Thyroid gland (tissue), 4 donors: ENCODE measurements around the gene JAKMIP3.

Experiments used
- POLR2A ChIP-seq, 2 donors: fragments of 450-650 bp; IDR thresholded peaks; one replicate each; pipeline ENCODE4 v1.6.1; 2017; ENCODE audit warnings: antibody characterized with exemption in 2 of 2, mild to moderate bottlenecking in 2 of 2, moderate library complexity in 1 of 2
- TF ChIP-seq, protein P1 (sequence below), 6 experiments: fragments of 200-600 bp in 3 of 6; fragments of 450-650 bp in 3 of 6; sonication (generic) in 3 of 6; IDR thresholded peaks; one replicate each; pipeline ENCODE4 v1.5.1; 2016 to 2019; ENCODE audit warnings: antibody characterized with exemption in 6 of 6, mild to moderate bottlenecking in 2 of 6, inconsistent platforms in 1 of 6, moderate library complexity in 1 of 6

DNA sequence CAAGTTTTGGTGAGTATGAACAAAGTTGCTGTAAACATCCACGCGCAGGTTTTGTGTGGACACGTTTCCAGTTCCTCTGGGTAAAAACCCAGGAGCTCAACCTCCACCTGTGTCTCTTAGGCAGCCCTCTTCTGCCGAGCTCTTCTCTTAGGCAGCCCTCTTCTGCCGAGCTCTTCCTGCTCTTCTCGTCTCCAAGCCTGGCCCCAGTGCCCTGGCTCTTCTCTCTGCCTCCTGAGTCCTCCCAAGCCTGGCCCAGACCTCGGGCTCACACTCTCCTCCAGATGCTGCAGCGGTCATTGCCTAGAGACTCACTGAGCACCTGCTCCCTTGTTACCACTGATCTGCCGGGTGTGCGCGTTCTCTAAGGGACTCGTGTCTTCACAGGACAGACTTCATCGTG lies 45.3 kb upstream of the JAKMIP3 start:
- TF ChIP-seq, protein P1, sequence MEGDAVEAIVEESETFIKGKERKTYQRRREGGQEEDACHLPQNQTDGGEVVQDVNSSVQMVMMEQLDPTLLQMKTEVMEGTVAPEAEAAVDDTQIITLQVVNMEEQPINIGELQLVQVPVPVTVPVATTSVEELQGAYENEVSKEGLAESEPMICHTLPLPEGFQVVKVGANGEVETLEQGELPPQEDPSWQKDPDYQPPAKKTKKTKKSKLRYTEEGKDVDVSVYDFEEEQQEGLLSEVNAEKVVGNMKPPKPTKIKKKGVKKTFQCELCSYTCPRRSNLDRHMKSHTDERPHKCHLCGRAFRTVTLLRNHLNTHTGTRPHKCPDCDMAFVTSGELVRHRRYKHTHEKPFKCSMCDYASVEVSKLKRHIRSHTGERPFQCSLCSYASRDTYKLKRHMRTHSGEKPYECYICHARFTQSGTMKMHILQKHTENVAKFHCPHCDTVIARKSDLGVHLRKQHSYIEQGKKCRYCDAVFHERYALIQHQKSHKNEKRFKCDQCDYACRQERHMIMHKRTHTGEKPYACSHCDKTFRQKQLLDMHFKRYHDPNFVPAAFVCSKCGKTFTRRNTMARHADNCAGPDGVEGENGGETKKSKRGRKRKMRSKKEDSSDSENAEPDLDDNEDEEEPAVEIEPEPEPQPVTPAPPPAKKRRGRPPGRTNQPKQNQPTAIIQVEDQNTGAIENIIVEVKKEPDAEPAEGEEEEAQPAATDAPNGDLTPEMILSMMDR (IDR thresholded peaks at IDR 0.05), result no peak
- no peak for TF ChIP-seq POLR2A (IDR thresholded peaks at IDR 0.05)
